ENCODE data around the gene PLCL2.

Gene PLCL2

GRCh38 chr3:16896820-16897219 is 12.1 kb downstream of the PLCL2 start:
- no peak for DNase-seq

- DNase-seq = peak in 1 of 2 experiments; percentile 46
These were observed 12.6 kb downstream of the PLCL2 start for GRCh38 chr3:16897254-16897926.

- no peak for DNase-seq
These were observed 14.0 kb downstream of the PLCL2 start for GRCh38 chr3:16898595-16899395.

- DNase-seq = no peak
These were observed 15.2 kb downstream of the PLCL2 start for GRCh38 chr3:16899919-16900318.

- no peak for DNase-seq
These were observed 16.2 kb downstream of the PLCL2 start for GRCh38 chr3:16900779-16901440.

- DNase-seq = peak in 1 of 2 experiments; percentile 11
These were observed 20.0 kb downstream of the PLCL2 start for GRCh38 chr3:16904423-16905417.

GRCh38 chr3:16905704-16906103 is 20.9 kb downstream of the PLCL2 start:
- DNase-seq = no peak

GRCh38 chr3:16906682-16907081 is 21.9 kb downstream of the PLCL2 start:
- peak in 1 of 2 experiments; percentile 42 for DNase-seq

- DNase-seq = no peak
These were observed 22.5 kb downstream of the PLCL2 start for GRCh38 chr3:16907243-16907642.

- DNase-seq = no peak
These were observed 23.5 kb downstream of the PLCL2 start for GRCh38 chr3:16908016-16908807.

GRCh38 chr3:16908896-16909295 is 24.1 kb downstream of the PLCL2 start:
- no peak for DNase-seq

- peak; percentile 22 to 65 for DNase-seq
These were observed 25.0 kb downstream of the PLCL2 start for GRCh38 chr3:16909802-16910201.

GRCh38 chr3:16910207-16910606 is 25.5 kb downstream of the PLCL2 start:
- DNase-seq = peak; percentile 68 to 72

GRCh38 chr3:16911916-16912315 is 27.2 kb downstream of the PLCL2 start:
- DNase-seq = no peak

GRCh38 chr3:16912400-16913263 is 27.9 kb downstream of the PLCL2 start:
- DNase-seq = no peak

GRCh38 chr3:16913264-16913580 is 28.5 kb downstream of the PLCL2 start:
- DNase-seq = no peak

- no peak for DNase-seq
These were observed 32.1 kb downstream of the PLCL2 start for GRCh38 chr3:16916840-16917239.

- no peak for DNase-seq
These were observed 32.6 kb downstream of the PLCL2 start for GRCh38 chr3:16917256-16917935.

GRCh38 chr3:16917980-16918682 is 33.4 kb downstream of the PLCL2 start:
- no peak for DNase-seq

GRCh38 chr3:16918683-16919025 is 33.9 kb downstream of the PLCL2 start:
- no peak for DNase-seq
